Measurements from ENCODE around the gene CAPZB.
A peak's percentile ranks its signal among the peaks of the same experiment; 100 is the strongest.

The CAPZB gene

GRCh38 chr1:19390166-19390850 is 95.0 kb downstream of the CAPZB start:
- no peak for DNase-seq

DNA sequence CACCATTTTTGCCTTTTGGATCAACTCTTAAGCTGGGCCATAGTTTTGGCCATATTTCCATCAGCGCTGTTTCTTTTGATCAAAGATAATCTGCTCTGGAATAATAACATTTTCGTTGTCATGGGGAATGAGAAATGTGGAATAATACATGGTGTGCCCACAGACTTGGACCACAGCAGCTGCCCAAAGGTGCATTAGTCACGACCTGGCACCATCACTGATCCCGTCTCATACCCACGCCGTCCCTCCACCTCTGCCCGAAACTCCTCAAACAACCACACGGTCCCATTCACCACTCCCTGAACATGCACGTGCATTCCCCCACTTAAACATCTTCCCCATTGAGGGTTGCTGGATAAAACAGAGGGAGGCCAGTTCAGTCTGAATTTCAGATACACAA is 96.4 kb downstream of the CAPZB start:
- DNase-seq, result no peak

DNA sequence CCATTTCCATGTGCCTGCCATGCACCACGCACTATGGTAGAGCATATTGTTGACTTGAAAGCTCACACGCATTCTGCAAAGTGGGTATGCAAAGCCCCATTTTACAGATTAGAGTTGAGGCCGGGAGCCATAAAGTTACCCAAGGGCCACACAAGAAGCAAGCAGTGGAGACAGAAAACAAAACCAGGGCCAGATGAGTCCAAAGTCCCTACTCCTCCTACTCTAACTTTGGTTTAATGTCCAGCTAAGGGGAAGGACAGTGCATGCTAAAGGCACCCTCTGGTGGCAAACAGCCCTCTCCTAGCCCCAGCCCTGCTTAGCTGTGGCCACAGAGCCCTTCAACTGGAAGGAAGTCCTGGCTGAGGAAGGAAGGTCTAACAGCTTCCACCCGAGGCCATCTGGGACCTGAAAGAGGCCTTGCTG is 98.3 kb downstream of the CAPZB start:
- no peak for DNase-seq

- no peak for DNase-seq
Measured at GRCh38 chr1:19385869-19386591, 99.3 kb downstream of the CAPZB start.

- DNase-seq, result no peak
Measured at GRCh38 chr1:19385221-19385620, 100.1 kb downstream of the CAPZB start.

DNA sequence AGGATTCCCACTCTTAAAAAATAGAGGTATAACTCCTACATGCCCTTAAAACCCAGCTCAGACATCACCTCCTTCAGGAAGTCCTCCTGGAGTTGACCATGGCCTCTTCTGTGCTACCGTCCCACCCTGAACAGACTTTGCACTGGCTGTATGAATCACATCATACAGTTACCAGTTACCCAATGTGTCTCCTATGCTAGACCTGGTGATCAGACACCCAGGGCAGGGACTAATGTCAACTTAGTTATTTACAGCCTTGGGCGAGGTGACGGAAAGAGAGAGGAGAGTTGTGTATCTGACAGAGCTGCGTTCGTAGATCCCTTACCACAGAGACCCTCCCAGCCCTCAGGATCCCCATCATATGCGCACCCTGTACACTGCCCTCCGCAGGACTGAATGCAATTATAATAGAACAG is 100.6 kb downstream of the CAPZB start:
- DNase-seq, result no peak

DNA sequence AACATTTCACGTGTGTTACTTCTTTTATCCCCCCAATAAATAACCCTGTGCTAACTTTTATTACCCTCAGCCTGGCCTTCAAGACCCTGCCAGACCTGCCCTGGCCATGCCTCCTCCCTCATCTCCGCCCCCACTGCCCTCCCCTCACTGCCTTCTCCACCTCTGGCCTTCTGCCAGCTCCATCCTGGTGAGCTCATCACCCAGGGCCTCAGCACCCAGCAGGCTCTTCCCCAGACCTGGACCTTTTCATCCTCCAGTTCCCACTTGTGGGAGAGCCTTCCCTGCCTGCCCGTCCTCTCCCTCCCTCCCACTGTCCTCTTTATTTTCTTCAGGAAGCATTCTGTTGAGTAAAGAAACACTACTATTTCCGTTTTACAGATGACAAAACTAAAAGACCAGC is 101.2 kb downstream of the CAPZB start:
- DNase-seq, result peak in 1 of 58 donors; percentile 53

GRCh38 chr1:19382222-19382621 is 103.1 kb downstream of the CAPZB start:
- no peak for DNase-seq

DNA sequence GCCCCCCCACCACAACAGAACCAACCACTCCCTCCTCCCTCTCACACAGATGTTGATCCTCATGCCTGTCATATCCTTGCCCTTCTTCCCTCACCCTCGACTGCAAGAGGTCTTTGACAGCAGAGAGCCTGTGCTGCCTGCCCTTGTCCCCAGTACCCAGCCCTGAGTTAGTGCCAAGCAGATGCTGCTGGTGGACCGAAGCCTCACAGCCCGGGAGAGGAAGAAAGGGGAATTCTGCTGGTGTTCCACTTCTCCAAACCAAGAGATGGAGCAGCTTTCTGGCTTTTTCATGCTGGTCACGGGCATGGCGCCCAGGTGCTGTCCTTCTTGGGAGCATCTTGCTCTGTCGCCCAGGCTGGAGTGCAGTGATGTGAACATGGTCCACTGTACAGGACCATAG is 104.1 kb downstream of the CAPZB start:
- DNase-seq, result peak in 26 of 58 donors; percentile 7 to 52 (median 30)

GRCh38 chr1:19377812-19378718 is 107.3 kb downstream of the CAPZB start:
- DNase-seq, result no peak

- DNase-seq, result no peak
Measured at GRCh38 chr1:19376428-19377372, 108.6 kb downstream of the CAPZB start.

DNA sequence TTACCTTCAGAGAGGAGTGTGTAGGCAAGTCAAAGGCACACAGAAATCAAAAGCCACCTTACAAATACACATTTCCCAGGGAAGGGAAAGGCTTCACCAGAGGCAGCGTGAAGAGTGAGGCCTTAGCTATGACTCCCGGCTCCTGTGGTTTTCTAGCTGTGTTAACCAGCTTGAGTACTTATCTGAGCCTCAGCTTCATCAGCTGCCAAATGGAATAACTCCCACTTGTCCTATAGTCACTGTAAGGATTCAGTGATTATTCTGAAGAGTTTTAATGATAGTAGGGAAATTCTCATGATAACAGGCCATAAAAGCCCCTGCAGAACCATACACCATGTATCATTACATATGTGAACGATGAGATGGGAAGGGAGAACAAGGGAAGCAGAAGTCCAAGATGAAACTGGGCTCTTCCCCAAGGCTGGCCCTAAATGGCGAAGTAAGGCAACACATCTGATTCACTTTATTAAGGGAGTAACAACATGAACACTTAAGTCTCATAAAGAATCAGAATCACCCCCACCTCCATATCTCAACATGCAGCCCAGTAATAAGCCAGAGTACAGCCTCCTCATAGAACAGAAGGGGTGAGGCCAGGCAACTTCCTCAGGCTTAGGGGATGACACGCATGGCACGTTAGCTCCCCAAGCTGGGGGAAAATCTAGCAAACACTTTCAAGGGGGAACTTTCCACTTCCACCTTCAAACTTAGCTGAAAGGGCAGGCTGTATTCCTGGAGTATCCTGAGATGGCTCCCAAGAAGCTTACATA is 109.5 kb downstream of the CAPZB start:
- DNase-seq, result no peak

DNA sequence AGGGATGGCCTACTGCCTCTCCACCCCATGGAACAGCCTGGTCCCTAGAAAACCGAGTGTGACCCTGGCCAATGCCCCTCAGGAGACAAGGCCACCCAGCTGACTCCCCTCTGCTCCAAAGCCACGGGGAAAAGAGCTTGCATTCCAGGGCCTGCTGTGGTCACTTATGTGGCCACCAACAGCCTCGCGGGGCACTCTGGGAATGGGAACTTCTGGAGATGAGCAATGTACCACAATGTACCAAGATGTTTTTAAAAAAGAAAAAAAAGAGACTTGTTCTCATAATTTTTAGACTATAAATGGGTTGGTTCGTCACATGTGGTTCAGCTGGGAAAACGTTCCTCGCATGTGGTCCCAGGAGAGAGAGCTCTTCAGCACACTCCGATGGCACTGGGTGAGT is 110.4 kb downstream of the CAPZB start:
- DNase-seq, result no peak

- DNase-seq, result no peak
Measured at GRCh38 chr1:19374083-19374801, 111.1 kb downstream of the CAPZB start.

DNA sequence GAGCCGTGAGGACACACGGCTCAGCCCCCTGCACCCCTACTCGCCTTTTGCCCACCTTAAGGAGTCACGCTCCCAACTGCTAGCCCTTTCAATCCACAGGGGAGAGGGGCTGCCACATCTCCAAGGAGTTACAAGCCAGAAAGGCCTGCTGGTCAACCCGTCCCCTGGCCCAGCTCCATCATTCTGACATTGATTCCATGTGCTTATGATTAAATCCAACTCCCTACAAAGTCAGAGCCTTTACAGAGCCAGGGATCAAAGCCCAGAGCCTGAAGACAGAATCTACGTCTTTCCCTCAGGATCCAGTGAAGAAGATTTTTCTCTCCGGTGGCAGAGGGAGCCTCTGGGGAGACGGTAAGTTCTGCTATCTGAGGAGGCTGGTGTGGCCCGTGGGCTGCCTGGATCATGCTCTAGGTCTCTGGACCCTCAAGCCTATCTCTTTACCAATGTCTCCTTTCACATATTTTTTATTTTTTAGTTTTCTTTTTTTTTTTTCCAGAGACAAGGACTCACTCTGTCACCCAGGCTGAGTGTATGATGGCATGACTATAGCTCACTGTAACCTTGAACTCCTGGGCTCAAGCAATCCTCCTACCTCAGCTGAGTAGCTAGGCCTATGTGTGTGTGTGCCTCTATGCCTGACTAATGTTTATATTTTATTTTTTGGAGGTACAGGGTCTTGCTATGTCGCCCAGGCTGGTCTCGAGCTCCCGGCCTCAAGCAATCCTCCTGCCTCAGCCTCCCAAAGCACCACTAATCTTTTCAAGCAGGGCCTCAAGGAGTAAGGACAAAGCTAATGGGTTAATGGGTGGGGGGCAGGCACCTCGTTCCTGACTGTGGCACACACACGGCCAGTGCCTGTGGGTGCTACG is 111.9 kb downstream of the CAPZB start:
- no peak for DNase-seq

GRCh38 chr1:19372602-19373001 is 112.7 kb downstream of the CAPZB start:
- no peak for DNase-seq

GRCh38 chr1:19372136-19372514 is 113.2 kb downstream of the CAPZB start:
- no peak for DNase-seq

All from anterior cingulate cortex (tissue), 58 donors.